SU-DHL-6 (cell line): ENCODE measurements around the gene RNF123.

Source experiments
- EZH2phosphoT487 ChIP-seq: fragments of 200-600 bp; sonication (generic), shearing (Covaris generic); conservative IDR thresholded peaks from 2 replicates; pipeline ENCODE4 v1.6.1; 2018; ENCODE audit warnings: mild to moderate bottlenecking, antibody characterized with exemption, low read length, moderate library complexity, mixed read lengths
- TF ChIP-seq, protein P1 (sequence below): fragments of 200-600 bp; sonication (generic); IDR thresholded peaks from one replicate; pipeline ENCODE4 v1.5.1; 2017; ENCODE audit warnings: antibody characterized with exemption, mild to moderate bottlenecking, low read length, moderate library complexity; ENCODE audit not compliant: insufficient read depth, poor library complexity, severe bottlenecking

DNA sequence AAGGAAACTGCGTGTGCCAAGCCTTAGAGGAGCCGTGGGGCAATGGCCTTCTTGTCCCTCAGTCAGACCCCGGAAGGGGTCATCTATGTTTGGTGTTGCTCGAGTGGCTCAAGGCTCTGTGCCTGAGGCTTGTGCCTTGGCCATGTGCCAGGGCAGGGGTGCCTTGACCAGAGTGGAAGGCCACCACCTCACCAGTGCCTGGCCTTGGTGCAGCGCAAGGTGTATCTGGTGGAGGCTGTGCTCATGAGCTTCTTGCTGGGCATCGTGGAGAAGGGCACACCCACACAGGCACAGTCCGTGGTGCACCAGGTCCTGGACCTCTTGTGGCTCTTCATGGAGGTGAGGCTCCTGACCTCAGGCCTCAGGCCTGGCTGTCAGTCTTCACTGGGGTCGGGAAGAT is 10.7 kb downstream of the RNF123 start:
- TF ChIP-seq, protein P1, sequence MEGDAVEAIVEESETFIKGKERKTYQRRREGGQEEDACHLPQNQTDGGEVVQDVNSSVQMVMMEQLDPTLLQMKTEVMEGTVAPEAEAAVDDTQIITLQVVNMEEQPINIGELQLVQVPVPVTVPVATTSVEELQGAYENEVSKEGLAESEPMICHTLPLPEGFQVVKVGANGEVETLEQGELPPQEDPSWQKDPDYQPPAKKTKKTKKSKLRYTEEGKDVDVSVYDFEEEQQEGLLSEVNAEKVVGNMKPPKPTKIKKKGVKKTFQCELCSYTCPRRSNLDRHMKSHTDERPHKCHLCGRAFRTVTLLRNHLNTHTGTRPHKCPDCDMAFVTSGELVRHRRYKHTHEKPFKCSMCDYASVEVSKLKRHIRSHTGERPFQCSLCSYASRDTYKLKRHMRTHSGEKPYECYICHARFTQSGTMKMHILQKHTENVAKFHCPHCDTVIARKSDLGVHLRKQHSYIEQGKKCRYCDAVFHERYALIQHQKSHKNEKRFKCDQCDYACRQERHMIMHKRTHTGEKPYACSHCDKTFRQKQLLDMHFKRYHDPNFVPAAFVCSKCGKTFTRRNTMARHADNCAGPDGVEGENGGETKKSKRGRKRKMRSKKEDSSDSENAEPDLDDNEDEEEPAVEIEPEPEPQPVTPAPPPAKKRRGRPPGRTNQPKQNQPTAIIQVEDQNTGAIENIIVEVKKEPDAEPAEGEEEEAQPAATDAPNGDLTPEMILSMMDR = no peak
- TF ChIP-seq EZH2phosphoT487 = no peak
